Activated T-helper 1 cell treated with anti-CD3 and anti-CD28 coated beads, Interleukin-2, amount 50 U/mL, for 16 hours (primary cell): Measurements from ENCODE around the gene OSBPL6.
A peak's percentile ranks its signal among the peaks of the same experiment; 100 is the strongest.
"Not testable (repeated sequence)": the region's sequence is repeated elsewhere in the genome, so short reads cannot be mapped to it uniquely, and the experiment has no call there.

Experiments
- DNase-seq, 2 donors: peaks; one replicate each; pipeline ENCODE4 v3.0.0-alpha.2; 2020; ENCODE audit warnings: low read depth in 1 of 2, low spot score in 1 of 2

Gene OSBPL6

DNA sequence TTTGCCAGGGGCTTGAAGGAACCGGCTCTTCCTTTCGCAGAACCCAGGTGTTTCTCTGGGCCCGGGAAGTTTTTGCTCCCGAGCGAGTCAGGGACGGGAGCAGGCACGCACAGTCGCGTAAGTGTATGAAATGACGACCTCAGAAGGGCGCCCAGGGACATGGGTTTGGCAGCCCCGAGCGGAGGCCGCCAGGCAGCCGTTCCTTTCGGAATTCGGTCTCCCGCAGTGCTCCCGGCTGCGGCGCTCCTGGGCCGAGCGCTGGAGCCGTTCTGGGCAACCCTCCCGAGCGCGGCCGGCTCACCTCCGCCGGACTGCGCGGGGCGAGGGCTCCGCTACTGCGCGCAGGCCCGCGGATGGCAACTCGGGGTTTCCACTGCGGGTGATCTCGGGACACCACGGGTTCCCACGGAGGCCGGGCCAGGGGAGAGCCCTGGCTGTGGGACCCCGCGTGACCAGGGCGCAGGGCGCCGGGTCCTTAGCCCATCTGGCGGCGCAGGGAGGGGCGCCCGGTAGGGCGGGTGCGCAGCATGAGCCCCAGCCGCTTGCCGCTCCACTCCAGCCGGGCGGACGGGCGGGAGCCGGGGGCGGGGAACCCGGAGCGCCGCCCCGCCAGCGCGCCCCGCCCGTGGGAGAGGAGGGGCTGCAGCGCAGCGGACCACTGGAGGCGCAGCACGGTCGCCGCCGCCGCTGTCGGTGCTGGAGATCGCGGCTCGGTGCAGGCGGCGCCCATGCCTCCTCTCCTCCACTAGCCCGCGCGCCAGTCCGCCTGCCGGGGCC is at the start of gene OSBPL6:
Gene OSBPL6 (plus strand): TSS at position 690 of the 777 bp plus-strand sequence. CDS start 111,673 bp downstream, outside the sequence.
- peak in 1 of 2 donors; percentile 40 for DNase-seq

DNA sequence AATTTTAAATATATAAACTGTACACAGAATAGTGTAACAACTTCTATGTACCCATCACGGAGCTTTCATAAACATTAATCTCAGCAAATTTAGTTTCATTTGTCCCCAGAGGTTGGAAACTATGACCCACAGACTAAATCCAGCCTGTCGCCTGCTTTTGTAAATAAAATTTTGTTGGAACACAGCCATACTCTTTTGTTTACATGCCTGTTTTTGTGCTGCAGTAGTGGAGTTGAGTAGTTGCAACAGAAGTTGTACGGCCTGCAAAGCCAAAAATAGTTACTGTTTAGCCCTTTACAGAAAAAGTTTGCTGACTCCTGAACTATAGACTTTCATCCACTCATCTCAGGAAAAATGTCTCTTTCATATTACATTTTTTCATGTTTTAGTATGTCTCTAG is 42.3 kb upstream of the OSBPL6 start:
- DNase-seq, result no peak

DNA sequence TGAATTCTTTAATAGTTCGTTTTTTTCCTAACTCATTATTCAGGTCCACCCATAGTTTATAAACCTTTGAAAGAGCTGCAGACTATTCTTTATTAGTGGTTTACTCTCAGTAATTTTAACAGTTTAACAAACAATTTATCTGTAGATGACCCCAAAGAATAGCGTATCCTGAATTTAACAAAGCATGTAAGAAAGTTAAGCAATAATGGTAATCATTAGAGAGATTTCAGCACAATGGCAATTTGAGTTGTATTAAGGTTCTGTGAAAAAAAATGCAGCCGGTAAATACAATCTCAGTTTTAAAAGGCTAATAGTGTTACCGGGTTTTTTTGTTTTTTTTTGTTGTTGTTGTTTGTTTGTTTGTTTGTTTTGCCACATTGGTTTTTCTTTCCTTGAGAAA is 41.8 kb upstream of the OSBPL6 start:
- DNase-seq, result no peak

DNA sequence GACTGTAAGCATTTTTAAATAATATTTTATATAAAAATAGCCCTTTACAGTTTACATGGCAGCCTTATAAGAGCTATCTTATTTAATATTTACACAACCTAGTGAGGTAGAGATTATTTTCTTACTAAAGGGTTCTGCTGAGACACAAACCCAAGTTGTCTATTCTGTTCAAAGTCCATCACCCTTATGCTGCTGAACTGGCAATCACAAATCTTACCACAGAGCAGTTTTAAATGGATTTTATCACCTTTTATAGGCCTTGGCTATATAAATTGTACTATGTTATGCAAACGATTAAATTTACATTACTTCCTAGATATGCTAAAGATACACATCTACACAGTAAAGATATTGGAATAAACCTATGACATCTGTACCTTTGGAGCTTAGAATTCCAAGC is 41.3 kb upstream of the OSBPL6 start:
- DNase-seq, result no peak

DNA sequence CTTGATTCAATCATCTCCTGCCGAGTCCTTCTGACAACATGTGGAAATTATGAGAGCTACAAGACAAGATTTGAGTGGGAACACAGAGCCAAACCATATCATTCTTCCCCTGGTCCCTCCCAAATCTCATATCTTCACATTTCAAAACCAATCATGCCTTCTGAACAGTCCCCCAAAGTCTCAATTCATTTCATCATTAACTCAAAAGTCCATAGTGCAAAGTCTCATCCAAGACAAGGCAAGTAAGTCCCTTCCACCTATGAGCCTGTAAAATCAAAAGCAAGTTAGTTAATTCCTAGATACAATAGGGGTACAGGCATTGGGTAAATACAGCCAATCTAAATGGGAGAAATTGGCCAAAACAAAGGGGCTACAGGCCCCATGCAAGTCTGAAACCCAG is 40.4 kb upstream of the OSBPL6 start:
- not testable (repeated sequence) for DNase-seq

DNA sequence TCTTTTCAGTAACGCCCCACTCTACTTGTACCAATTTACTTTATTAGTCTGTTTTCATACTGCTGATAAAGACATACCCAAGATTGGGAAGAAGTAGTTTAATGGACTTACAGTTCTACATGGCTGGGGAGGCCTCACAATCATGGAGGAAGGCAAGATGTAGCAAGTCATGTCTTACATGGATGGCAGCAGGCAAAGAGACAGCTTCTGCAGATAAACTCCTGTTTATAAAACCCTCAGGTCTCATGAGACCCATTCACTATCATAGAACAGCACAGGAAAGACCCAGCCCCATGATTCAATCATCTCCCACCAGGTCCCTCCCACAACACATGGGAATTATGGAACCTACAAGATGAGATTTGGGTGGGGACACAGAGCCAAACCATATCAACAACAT is 38.8 kb upstream of the OSBPL6 start:
- DNase-seq, result no peak

DNA sequence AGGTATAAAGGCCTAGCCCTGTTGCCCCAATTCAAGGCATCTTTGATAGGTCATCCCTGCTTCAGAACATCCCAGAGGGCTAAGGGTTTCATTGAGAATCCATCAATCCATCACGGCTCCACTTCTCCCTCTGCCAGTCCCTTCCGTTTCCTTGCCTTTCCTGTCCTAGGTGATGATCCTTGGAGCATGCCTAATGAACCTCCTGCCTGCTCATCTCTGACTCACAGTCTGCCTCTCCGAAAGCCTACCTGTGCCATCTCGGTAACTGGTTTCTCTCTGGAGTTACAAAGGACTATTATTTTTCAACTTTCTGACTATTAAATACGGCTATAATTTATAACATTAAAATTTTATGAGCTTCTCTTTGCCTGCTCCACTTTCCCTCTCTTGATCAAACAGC is 36.7 kb upstream of the OSBPL6 start:
- no peak for DNase-seq

DNA sequence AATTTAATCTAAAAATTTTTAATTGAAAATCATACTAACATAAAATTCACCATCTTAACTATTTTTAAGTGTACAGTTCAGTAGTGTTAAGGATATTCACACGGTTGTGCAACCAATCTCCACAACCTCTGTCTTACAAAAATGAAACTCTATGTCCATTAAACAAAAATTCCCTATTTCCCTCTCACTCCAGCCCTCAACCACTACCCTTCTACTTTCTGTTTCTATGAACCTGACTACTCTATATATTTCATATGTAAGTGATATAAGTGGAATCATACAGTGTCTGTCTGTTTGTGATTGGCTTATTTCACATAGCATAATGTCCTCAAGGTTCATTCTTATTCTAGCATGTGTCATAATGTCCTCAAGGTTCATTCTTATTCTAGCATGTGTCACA is 34.3 kb upstream of the OSBPL6 start:
- DNase-seq, result no peak

DNA sequence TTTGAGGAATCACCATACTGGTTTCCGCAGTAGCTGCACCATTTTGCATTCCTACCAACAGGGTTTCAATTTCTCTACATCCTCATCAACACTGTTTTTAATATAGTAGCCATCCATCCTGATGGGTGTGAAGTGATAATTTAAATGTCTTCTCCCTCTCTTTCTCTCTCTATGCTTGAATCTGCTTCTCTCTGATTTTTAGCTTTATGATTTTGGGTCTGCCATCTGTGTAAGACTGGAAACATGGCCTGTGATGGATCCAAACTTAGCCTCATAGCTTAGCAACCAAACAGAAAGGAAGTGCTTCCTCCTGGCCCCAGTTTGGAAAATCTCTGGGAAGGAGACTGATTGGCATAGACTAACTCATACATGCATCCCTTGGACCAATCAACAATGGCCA is 33.7 kb upstream of the OSBPL6 start:
- no peak for DNase-seq

DNA sequence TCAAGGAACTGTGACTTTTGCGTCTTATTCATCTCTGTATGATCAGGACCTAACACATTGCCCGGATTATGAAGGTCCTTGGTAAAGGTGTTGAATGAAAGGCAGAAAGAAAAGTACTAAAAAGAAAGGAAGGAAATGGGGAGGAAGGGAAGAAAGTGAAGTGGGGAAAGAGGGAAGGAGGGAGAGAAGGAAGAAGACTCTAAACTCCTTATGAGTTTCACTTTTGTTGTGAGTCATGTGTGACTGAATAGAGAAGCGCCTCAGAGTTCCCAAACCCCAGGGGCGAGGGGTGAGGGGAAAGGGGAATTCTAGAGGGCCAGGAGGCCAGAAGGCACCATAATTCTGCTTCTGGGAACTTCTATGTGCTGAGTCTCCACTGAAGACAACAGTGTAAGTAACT is 30.9 kb upstream of the OSBPL6 start:
- no peak for DNase-seq

DNA sequence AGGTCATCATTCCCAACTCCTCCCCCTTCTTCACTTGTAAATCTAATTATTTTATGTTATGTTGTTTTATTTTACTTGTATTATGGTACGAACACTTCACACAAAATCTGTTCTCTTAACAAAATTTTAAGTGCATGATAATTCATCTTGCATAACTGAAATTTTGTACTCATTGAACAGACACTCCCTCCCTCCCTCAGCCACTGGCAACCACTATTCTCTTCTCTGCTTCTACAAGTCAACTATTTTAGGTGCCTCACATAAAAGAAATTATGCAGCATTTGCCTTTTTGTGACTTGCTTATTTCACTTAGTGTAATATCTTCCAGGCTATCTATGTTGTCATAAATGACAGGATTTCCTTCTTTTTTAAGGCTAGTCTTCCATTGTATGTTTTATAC is 30.4 kb upstream of the OSBPL6 start:
- DNase-seq, result no peak

DNA sequence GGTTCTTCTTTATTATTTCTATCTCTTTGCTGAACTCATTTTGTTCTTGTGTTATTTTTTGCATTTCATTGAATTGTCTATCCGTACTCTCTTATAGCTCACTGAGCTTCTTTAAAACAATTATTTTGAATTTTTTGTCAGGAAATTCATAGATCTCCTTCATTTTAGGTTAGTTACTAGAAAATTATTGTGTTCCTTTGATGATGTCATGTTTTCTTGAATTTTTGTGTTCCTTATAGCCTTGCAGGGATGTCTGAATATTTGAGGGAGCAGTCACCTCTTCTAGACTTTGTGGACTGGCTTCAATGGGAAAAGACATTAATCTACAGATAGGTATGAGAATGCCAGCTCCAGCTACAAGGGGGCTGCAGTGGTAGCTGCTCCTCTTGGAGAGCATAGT is 20.7 kb upstream of the OSBPL6 start:
- no peak for DNase-seq

DNA sequence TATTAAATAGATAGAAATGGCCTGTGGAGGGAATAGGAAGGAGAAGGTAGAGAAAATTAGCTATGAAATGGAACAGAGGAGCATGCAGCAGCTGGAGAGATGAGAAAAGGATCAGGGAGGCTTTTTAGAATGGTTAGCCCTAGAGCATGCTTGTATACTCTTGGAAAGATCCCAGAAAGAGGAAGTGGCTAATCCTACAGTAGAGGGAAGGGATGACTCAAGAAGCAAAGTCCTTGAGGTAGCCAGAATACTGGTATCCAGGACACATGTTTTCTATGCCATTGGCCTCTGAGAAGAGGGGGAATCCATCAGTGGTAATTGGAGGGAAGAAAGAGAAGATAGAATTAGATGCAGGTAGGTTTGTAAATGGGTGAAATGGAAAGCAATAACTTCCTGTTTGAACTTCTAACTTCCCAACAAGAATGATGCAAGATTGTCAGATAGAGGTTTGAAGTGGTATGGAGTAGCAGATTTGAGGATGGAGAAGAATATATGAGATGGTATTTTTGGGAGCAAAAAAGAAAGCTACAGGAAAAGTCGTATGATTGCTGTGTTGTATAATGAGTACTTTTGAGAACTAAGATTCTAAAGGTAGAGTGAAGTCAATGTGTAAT is 17.1 kb upstream of the OSBPL6 start:
- no peak for DNase-seq

DNA sequence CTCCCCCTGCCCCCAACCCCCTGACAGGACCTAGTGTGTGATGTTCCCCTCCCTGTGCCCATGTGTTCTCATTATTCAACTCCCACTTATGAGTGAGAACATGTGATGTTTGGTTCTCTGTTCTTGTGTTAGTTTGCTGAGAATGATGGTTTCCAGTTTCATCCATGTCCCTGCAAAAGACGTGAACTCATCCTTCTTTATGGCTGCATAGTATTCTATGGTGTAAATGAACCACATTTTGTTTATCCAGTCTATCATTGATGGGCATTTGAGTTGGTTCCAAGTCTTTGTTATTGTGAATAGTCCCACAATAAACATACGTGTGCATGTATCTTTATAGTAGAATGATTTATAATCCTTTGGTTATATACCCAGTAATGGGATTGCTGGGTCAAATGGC is 13.7 kb upstream of the OSBPL6 start:
- DNase-seq, result not testable (repeated sequence)

DNA sequence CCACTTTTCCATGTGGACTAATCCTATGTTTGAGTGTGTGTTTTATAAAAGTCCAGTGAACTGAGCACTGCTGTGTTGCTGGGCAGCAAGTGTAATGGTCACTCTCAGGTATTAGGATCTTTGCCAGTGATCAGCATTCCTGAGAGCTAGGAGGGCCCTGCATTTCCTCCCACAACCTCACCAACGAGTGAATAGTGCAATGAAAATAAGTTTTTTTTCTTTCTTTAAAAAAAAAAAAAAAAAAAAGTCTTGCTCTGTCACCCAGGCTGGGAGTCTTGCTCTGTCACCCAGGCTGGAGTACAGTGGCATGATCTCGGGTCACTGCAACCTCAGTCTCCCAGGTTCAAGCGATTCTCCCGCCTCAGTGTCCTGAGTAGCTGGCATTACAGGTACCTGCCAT is 6.5 kb upstream of the OSBPL6 start:
- DNase-seq, result no peak

DNA sequence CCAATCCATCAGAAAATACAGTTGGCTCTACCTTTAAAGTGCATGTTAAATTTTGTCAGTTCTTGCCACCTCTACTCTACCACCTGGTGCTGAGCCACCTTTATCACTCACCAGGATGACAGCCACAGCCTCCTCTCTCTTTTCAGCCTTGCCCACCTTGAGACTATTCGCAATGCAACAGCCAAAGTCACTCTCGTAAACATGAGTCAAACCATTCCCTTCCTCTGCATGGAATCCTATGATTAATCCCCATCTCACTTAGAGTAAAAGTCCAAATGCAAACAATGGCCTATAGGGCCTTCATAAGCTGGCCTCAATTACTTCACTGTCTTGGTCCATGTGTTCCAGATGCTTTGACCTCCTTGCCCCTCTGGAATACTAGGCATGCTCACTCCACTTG is 5.8 kb upstream of the OSBPL6 start:
- DNase-seq, result no peak

DNA sequence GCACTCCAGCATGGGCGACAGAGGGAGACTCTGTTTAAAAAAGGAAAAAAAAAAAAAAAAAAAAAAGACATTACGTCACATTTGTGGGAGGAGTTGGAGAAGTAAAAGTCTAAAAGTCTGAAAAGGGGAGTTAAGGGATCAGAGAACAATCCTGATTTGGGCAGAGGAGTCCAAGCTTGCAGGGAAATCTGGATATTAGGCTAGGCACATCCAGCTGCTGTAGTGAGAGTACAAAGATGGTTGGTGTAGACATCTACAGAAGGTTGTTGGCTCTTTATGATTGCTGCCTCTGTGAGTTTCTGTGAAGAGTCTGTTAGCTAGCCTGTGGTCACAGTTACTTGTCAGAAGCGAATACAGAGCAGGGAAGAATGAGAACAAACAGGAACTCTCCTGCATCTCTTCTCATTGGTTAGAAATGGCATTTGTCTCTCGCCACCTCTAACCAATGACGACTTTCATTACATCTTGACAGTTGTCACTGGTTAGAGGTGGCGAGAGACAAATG is 3.3 kb upstream of the OSBPL6 start:
- DNase-seq, result no peak

DNA sequence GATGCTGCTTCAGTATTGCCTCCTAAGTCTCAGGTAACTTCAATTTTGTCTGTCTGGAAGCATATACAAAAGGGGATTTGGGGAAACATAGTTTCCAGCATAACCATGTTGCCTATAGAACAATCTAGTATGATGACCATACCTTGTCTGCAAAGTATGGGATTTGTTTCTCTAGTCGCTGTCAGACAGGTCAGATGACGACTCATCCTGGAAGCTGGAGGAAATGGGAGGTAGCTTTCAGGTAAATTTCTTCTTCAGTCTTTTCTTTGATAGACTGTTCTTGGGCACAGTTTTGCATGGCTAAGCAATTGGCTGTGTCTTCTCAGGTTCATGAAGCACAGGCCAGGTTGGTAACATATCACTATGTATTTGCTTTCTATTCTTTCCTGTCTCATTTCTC is 2.8 kb upstream of the OSBPL6 start:
- no peak for DNase-seq

DNA sequence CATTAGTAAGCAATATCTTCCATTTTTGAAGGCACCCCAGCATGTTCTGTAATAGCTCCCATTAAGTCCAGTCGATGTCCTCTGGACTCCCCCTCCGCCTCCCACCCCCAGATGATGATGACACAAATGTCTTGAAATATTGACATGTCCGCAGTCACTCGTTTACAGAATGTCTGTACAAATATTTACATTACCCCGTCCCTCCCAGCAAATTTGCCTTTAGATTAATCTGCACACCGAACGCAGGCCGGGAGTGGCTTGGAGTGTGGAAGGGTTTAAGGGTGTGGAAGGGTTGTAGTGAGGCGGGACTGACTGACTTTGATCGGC is 853 bp upstream of the OSBPL6 start:
- DNase-seq, result no peak

DNA sequence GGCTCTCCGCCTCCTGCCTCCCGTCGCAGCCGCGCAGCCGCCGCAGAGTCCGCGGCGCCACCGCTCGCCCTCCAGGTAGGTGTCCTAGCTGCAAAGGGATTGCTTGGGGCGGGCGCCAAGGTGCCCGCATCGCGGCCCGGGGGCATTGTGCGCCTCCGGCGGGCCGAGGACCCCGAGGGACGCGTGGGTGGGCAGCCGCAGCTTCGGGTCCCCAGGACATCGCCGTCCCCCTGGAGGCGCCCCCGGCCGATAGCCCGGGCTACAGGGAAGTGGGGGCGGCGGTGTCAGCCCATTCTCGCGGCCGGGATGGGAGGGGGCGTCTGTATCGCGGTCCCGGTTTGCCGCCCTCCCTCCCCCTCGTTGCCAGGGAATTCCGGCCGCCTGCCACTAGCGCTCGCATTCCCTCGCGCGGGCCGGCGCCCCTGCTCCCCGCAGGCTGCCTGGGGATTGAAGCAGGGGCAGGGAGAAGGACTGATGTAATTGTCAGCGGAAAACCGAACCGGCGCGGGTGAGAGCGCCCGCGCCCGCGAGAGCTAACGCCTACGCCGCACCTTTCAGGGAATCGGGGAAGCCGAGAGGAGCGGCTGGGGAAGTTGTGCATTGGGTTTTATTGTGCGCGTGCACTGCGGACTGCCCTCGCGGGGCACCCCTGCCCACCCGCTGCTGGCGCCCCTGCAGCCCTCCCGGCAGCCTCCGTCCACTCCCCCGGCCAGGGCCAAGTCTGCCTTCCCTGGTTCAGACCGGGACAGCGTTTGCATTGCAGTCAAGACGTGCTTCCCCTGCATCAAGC is 483 bp downstream of the OSBPL6 start:
- no peak for DNase-seq

DNA sequence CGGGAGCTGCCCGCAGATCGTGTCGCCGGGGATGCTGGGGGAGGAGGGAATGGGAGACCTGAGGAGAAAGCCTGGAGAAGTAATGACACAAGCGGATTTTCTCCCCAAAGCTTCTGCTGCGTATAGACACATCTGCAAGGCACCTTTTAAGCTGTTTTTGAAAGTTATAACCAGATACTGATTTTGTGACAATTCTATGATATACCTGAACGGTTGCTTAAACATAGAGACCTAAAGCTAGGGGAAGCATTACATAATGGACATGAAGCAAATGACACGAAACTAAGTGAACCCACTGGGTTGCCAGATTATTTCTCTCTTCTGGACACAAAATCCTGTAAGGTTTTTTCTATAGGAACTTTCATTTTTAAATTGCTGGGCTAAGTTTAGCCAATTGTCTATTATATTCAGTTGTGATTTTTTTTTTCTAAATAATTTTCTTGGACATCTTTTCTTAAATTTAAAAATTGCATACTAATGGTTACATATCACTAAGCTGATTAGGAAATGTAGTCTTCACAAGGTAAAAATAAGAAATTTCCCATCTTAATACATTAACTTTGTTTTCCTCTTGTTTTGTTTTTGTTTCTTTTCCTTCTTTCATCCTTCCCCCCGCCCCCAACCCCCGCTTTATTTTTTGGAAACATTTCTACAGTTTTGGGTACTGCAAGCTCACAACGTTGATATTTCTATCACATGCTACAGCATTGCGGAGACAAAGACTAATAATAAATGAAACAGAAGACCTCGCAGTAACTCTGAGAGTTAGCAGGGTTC is 1.3 kb downstream of the OSBPL6 start:
- DNase-seq, result no peak
